Caco-2 (cell line): ENCODE measurements around the gene SLC22A4. TPM values are rescaled to one million over a fixed set of nuclear protein-coding genes. Genes with fewer than 3 reads are reported as not detected.

Source experiments
- BruUV-seq: library from RNA; stranded (reverse); fragments of 400-500 nt; replicated peaks from 2 replicates; lab custom pipeline; 2021; lab: Mats Ljungman, UMichigan
- CTCF ChIA-PET: fragments of 300-600 bp; sonication (Branson Sonifier 250); formaldehyde crosslinking; loops from one replicate; lab custom pipeline; 2022; ENCODE audit warnings: antibody characterized with exemption; lab: Charles Lee
- POLR2A ChIA-PET: fragments of 300-600 bp; sonication (Branson Sonifier 250); formaldehyde crosslinking; loops from one replicate; lab custom pipeline; 2022; ENCODE audit warnings: antibody characterized with exemption; lab: Charles Lee
- DNase-seq, 2 experiments: peaks; one replicate each; pipeline versions ENCODE4 v3.0.0 to v3.0.0-alpha.2; 2020 to 2022
- H3K27me3 ChIP-seq: replicated peaks from 2 replicates; pipeline ENCODE4 v1.6.0; 2011; ENCODE audit warnings: low read length; ENCODE audit not compliant: control insufficient read depth, insufficient read depth
- H3K36me3 ChIP-seq: 2 replicates; pipeline ENCODE4 v1.5.1; 2011; ENCODE audit warnings: low read length; ENCODE audit not compliant: control insufficient read depth, insufficient read depth
- H3K4me1 ChIP-seq: fragments of 250-450 bp; sonication (Bioruptor Pico); 2 replicates; pipeline ENCODE4 v1.5.1; 2020; ENCODE audit warnings: mild to moderate bottlenecking
- H3K4me3 ChIP-seq: 2 replicates; pipeline ENCODE4 v1.5.1; 2011; ENCODE audit warnings: low read depth, mild to moderate bottlenecking, control low read depth, low read length
- H3K9me3 ChIP-seq: fragments of 250-450 bp; sonication (Bioruptor Pico); 2 replicates; pipeline ENCODE4 v1.5.1; 2020; ENCODE audit warnings: mild to moderate bottlenecking, moderate library complexity
- H3K27ac Mint-ChIP-seq: one replicate; pipeline ENCODE4 v1.8.0; 2022; ENCODE audit warnings: mixed read lengths; ENCODE audit not compliant: unreplicated experiment
- H3K27me3 Mint-ChIP-seq: one replicate; pipeline ENCODE4 v1.8.0; 2022; ENCODE audit warnings: mixed read lengths; ENCODE audit not compliant: insufficient read depth, unreplicated experiment
- H3K36me3 Mint-ChIP-seq: one replicate; pipeline ENCODE4 v1.8.0; 2022; ENCODE audit warnings: mild to moderate bottlenecking, mixed read lengths; ENCODE audit not compliant: insufficient read depth, unreplicated experiment
- H3K4me1 Mint-ChIP-seq: one replicate; pipeline ENCODE4 v1.8.0; 2022; ENCODE audit warnings: low read depth, mixed read lengths; ENCODE audit not compliant: unreplicated experiment
- H3K4me3 Mint-ChIP-seq: one replicate; pipeline ENCODE4 v1.8.0; 2022; ENCODE audit warnings: mild to moderate bottlenecking, moderate library complexity, mixed read lengths; ENCODE audit not compliant: unreplicated experiment
- H3K9me3 Mint-ChIP-seq: one replicate; pipeline ENCODE4 v1.8.0; 2022; ENCODE audit warnings: mixed read lengths; ENCODE audit not compliant: unreplicated experiment
- intact Hi-C: fragments of 100-400 bp; cut with micrococcal nuclease; formaldehyde crosslinking; loops from one replicate; pipeline ENCODE4 v1.10.0; 2022; ENCODE audit not compliant: unreplicated experiment
- total RNA-seq: library from RNA; stranded (reverse); gene quantifications from 2 replicates; pipeline ENCODE4 v1.2.3, GENCODE V29; 2022
- TF ChIP-seq, protein P1 (sequence below), 2 experiments: fragments of 200-600 bp in 1 of 2; IDR thresholded peaks; 1 replicate in 1 of 2; 2 replicates in 1 of 2; pipeline versions ENCODE4 v1.5.1 to v1.8.0; 2011 to 2022; ENCODE audit warnings: antibody characterized with exemption in 1 of 2, control low read depth in 1 of 2, inconsistent platforms in 1 of 2, low read depth in 1 of 2, low read length in 1 of 2, mild to moderate bottlenecking in 1 of 2, moderate library complexity in 1 of 2; ENCODE audit not compliant: insufficient read depth in 1 of 2, severe bottlenecking in 1 of 2, unreplicated experiment in 1 of 2

The SLC22A4 gene
- total RNA-seq, 1 experiment from 2014 or later = 1.5 TPM

DNA sequence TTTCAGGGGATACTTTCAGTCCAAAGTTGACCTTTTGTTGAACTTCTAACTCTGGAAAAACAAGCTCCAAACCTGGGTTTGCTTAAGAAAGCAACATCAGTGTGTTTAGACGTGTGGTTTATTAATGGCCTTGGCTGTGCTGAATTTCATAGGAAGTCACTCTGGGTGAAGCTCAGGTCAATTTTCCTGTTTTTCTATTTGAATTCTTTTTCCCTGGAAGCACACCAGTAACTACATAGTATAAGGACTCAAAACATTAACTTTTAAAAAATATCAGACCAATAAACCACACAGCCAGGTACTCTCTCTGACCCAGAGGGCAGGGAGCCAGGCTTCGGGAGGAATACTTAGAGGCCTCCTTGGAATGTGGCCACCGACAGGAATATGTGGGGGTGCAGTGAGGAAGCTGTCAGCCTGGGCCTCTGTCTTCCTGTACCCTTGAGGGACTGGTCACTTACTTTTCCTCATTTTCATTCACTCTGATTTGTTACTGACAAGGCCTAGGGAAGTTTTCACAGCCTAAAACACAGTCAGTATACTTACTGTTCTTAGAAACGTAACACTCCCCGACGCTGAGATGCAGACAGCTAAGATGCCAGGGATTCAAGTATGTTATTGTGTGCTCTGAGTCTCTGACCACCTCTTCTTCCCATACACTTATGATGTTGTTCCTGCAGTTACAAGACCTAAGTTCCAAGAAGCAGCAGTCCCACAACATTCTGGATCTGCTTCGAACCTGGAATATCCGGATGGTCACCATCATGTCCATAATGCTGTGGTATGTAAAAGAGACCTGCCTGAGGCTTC, 94.3 kb downstream of the SLC22A4 start:
- no peak overlapping the region for H3K4me3 ChIP-seq
- no peaks in the 10 kb centered on the region for H3K27me3 Mint-ChIP-seq
- no peak overlapping the region for H3K4me3 Mint-ChIP-seq
- H3K36me3 ChIP-seq = peaks cover 3% of the 10 kb centered on the region; the same call in 1 of the 2 replicates
- intact Hi-C loops = loop anchor here (5.0 to 10.0 kb wide), 2 partner anchors 116 to 426 kb away; partner anchors contain the start of gene SOWAHA
- POLR2A ChIA-PET = interaction anchor here (1.0 to 1.1 kb wide), 2 partner anchors 95 to 102 kb away, joined by 3 read pairs; partner anchors contain the start of gene IRF1
- no peaks in the 10 kb centered on the region for H3K9me3 Mint-ChIP-seq
- TF ChIP-seq, protein P1, sequence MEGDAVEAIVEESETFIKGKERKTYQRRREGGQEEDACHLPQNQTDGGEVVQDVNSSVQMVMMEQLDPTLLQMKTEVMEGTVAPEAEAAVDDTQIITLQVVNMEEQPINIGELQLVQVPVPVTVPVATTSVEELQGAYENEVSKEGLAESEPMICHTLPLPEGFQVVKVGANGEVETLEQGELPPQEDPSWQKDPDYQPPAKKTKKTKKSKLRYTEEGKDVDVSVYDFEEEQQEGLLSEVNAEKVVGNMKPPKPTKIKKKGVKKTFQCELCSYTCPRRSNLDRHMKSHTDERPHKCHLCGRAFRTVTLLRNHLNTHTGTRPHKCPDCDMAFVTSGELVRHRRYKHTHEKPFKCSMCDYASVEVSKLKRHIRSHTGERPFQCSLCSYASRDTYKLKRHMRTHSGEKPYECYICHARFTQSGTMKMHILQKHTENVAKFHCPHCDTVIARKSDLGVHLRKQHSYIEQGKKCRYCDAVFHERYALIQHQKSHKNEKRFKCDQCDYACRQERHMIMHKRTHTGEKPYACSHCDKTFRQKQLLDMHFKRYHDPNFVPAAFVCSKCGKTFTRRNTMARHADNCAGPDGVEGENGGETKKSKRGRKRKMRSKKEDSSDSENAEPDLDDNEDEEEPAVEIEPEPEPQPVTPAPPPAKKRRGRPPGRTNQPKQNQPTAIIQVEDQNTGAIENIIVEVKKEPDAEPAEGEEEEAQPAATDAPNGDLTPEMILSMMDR (IDR thresholded peaks at IDR 0.05; ENCODE audit: insufficient read depth in 1 of 2, low read depth in 1 of 2, low read length in 1 of 2, severe bottlenecking in 1 of 2, unreplicated experiment in 1 of 2) = no peak
- peaks cover 29% of the 10 kb centered on the region for H3K4me1 ChIP-seq
- H3K27ac Mint-ChIP-seq = no peak overlapping the region
- no peaks in the 10 kb centered on the region for H3K9me3 ChIP-seq
- CTCF ChIA-PET = interaction anchor here (1.2 kb wide), 1 partner anchor 113 kb away, joined by 3 read pairs; no protein-coding TSS in a partner anchor
- DNase-seq = no peak
- BruUV-seq = no TSS peak
- no peaks in the 10 kb centered on the region for H3K27me3 ChIP-seq
- no peaks in the 10 kb centered on the region for H3K36me3 Mint-ChIP-seq
- H3K4me1 Mint-ChIP-seq = no peaks in the 10 kb centered on the region

DNA sequence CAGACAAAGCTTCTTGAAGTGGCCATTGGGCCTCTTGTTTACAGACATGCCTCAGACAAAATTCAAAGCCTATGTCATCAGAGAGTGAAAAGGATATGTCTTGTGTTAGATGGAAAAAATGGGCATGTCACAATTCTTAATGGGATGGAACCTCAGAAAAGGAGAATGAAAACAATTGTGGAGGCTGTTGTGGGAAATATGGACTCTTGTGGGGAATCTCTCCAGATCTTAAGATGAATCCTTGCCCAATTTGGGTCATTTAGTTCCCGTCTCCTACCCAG, 94.8 kb downstream of the SLC22A4 start:
- Mint-ChIP-seq H3K27ac (no peak overlapping the region), H3K4me1 (no peaks in the 10 kb centered on the region), H3K9me3 (no peaks in the 10 kb centered on the region), H3K4me3 (no peak overlapping the region), H3K36me3 (no peaks in the 10 kb centered on the region), H3K27me3 (no peaks in the 10 kb centered on the region)
- peaks cover 29% of the 10 kb centered on the region for H3K4me1 ChIP-seq
- BruUV-seq = no TSS peak
- POLR2A ChIA-PET = no interaction called here
- no peak overlapping the region for H3K4me3 ChIP-seq
- TF ChIP-seq, protein P1 (IDR thresholded peaks at IDR 0.05; ENCODE audit: insufficient read depth in 1 of 2, low read depth in 1 of 2, low read length in 1 of 2, severe bottlenecking in 1 of 2, unreplicated experiment in 1 of 2) = no peak
- intact Hi-C loops = loop anchor here (5.0 to 10.0 kb wide), 2 partner anchors 117 to 426 kb away; partner anchors contain the start of gene SOWAHA
- CTCF ChIA-PET = interaction anchor here (1.2 kb wide), 1 partner anchor 112 kb away, joined by 3 read pairs; no protein-coding TSS in a partner anchor
- no peaks in the 10 kb centered on the region for H3K27me3 ChIP-seq
- H3K9me3 ChIP-seq = no peaks in the 10 kb centered on the region
- H3K36me3 ChIP-seq = peaks cover 3% of the 10 kb centered on the region; the same call in 1 of the 2 replicates
- no peak for DNase-seq

DNA sequence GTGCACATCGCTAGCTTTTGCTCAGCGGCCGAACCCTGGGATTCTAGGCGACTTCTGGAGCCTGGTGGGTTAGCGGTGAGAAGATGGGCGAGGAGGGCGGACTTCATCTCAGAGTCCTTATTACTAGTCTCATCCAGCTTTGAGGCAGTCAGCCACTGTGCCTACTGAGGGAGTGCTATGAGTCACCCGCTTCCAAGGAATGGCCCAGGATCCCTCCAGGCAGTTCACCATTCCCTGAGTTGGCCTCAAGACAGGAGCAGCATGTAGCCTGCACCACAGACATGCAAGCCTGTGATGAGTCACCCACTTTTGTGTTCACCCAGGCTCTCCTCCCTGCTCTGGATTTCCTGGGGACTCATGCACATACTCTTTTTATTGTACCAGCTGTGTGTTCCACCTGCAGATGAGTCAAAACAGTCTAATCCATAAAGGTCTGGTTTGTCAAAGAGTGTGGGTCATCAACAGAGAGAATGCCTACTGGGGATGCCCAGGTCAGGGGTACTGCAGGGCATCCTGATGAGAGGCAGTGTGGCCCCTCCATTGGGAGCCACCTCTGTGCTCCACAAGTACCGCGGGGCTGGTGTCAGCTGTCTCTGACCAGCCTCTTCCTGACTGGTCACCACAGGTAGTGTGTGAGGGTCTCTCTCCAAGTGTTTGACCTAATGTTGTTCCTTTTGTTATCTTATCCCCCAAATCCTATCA, 95.5 kb downstream of the SLC22A4 start:
- intact Hi-C loops = loop anchor here (5.0 to 10.0 kb wide), 2 partner anchors 117 to 425 kb away; partner anchors contain the start of gene SOWAHA
- peak in 1 of 2 experiments; percentile 68 for DNase-seq
- no TSS peak for BruUV-seq
- ChIA-PET CTCF (no interaction called here), POLR2A (no interaction called here)
- Histone ChIP-seq H3K9me3 (no peaks in the 10 kb centered on the region), H3K27me3 (no peaks in the 10 kb centered on the region), H3K36me3 (peaks cover 3% of the 10 kb centered on the region; the same call in 1 of the 2 replicates), H3K4me1 (peaks cover 29% of the 10 kb centered on the region), H3K4me3 (no peak overlapping the region)
- no peaks in the 10 kb centered on the region for H3K4me1 Mint-ChIP-seq
- no peak overlapping the region for H3K27ac Mint-ChIP-seq
- H3K27me3 Mint-ChIP-seq = no peaks in the 10 kb centered on the region
- H3K36me3 Mint-ChIP-seq = no peaks in the 10 kb centered on the region
- no peak overlapping the region for H3K4me3 Mint-ChIP-seq
- H3K9me3 Mint-ChIP-seq = no peaks in the 10 kb centered on the region
- TF ChIP-seq, protein P1 (IDR thresholded peaks at IDR 0.05; ENCODE audit: insufficient read depth in 1 of 2, low read depth in 1 of 2, low read length in 1 of 2, severe bottlenecking in 1 of 2, unreplicated experiment in 1 of 2) = no peak
